D721Med (cell line): ENCODE data around the gene IRF5.
A peak's percentile ranks its signal among the peaks of the same experiment; 100 is the strongest.
"Not testable (repeated sequence)": the region's sequence is repeated elsewhere in the genome, so short reads cannot be mapped to it uniquely, and the experiment has no call there.

Source experiments
- DNase-seq: peaks from one replicate; pipeline ENCODE4 v3.0.0; 2011; ENCODE audit warnings: low spot score; ENCODE audit not compliant: insufficient read length
- FAIRE-seq: peaks from 2 replicates; lab custom pipeline; 2011; peaks lifted over from hg19 to GRCh38; lab: Jason Lieb, UNC
- TF ChIP-seq, protein P1 (sequence below): IDR thresholded peaks from 2 replicates; pipeline ENCODE4 v1.5.1; 2012; ENCODE audit warnings: mild to moderate bottlenecking, control low read depth; ENCODE audit not compliant: insufficient read depth; ENCODE audit errors: missing control alignments

Gene IRF5

DNA sequence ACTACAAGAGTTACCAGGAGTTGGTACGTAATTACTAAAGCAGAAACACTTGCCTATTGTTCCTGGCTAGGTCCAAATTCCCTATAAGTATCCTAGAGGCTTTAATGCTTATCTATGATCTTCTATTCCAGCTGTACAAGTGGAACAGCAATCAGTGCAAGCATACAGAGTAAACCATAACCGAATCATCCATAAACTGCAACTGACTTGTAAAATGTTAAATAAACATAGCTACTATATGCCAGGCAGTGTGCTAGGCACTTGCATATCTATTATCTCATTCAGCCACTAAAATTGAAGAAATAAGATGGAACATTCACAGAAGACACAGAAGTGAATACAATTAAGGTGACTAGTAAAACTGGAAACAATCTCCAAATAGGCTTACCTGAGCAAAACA, 55.7 kb downstream of the IRF5 start:
- DNase-seq (no peak), FAIRE-seq (peak; percentile 94)
- TF ChIP-seq, protein P1, sequence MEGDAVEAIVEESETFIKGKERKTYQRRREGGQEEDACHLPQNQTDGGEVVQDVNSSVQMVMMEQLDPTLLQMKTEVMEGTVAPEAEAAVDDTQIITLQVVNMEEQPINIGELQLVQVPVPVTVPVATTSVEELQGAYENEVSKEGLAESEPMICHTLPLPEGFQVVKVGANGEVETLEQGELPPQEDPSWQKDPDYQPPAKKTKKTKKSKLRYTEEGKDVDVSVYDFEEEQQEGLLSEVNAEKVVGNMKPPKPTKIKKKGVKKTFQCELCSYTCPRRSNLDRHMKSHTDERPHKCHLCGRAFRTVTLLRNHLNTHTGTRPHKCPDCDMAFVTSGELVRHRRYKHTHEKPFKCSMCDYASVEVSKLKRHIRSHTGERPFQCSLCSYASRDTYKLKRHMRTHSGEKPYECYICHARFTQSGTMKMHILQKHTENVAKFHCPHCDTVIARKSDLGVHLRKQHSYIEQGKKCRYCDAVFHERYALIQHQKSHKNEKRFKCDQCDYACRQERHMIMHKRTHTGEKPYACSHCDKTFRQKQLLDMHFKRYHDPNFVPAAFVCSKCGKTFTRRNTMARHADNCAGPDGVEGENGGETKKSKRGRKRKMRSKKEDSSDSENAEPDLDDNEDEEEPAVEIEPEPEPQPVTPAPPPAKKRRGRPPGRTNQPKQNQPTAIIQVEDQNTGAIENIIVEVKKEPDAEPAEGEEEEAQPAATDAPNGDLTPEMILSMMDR = no peak

DNA sequence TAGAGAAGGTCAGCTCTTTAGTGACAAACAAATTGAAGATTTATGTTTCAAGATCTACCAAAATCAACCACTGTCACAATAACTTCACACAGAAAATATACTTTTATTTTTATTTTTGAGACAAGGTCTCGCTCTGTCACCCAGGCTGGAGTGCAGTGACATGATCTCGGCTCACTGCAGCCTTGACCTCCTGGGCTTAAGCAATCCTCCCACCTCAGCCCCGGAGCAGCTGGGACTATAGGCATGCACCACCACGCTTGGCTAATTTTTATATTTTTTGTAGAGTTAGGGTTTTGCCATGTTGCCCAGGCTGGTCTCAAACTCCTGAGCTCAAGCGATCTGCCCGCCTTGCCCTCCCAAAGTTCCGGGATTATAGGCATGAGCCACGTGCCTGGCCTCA, 56.8 kb downstream of the IRF5 start:
- DNase-seq, FAIRE-seq: not testable (repeated sequence)

DNA sequence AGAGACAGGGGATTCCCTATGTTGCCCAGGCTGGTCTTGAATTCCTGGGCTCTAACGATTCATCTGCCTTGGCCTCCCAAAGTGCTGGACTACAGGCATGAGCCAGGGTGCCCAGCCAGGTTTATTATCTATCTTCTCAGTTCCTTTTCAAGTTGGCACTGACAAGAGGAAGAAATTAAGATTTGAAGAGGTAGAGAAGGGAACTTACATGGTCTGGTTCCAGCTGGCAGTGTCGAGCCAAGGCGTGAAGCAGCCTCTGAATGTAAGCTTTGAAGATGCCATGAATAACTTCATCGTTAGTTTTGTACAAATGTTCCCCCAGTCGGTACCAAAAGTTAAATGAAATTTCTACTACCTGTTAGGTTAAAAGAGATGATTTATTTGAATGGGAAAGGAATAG, 59.5 kb downstream of the IRF5 start:
- TF ChIP-seq, protein P1 = no peak
- DNase-seq = no peak
- no peak for FAIRE-seq
